Neural crest cell (in vitro differentiated cells): ENCODE measurements around the gene OLFML2A. TPM values are rescaled to one million over a fixed set of nuclear protein-coding genes. Genes with fewer than 3 reads are reported as not detected.
A peak's percentile ranks its signal among the peaks of the same experiment; 100 is the strongest.

Source experiments
- DNase-seq: peaks from one replicate; pipeline ENCODE4 v3.0.0; 2021; ENCODE audit warnings: low read depth, mixed read lengths, low spot score
- H3K27ac Mint-ChIP-seq: one replicate; pipeline ENCODE4 v1.8.0; 2021; ENCODE audit warnings: mild to moderate bottlenecking, mixed read lengths; ENCODE audit not compliant: unreplicated experiment
- H3K27me3 Mint-ChIP-seq: 2 replicates; pipeline ENCODE4 v1.8.0; 2021; ENCODE audit warnings: low read depth, mild to moderate bottlenecking, mixed read lengths
- H3K36me3 Mint-ChIP-seq: 2 replicates; pipeline ENCODE4 v1.8.0; 2021; ENCODE audit warnings: low read depth, mild to moderate bottlenecking, mixed read lengths
- H3K4me1 Mint-ChIP-seq: 2 replicates; pipeline ENCODE4 v1.8.0; 2021; ENCODE audit warnings: mixed read lengths
- H3K4me3 Mint-ChIP-seq: one replicate; pipeline ENCODE4 v1.8.0; 2021; ENCODE audit warnings: mild to moderate bottlenecking, mixed read lengths
- H3K9me3 Mint-ChIP-seq: 2 replicates; pipeline ENCODE4 v1.8.0; 2021; ENCODE audit warnings: mixed read lengths
- CTCF ChIP-seq: fragments of 200-600 bp; sonication (generic); conservative IDR thresholded peaks from 2 replicates; pipeline ENCODE4 v1.5.0; 2021; ENCODE audit warnings: antibody characterized with exemption, mild to moderate bottlenecking
- total RNA-seq: library from RNA; stranded (reverse); gene quantifications from 2 replicates; pipeline ENCODE4 v1.2.1, GENCODE V29; 2021

Gene OLFML2A
- total RNA-seq, 1 donor from 2014 or later = 0.14 TPM

GRCh38 chr9:124783830-124784229, 6.9 kb downstream of the OLFML2A start:
- no peak for TF ChIP-seq CTCF
- no peaks in the 10 kb centered on the region for H3K36me3 Mint-ChIP-seq
- H3K9me3 Mint-ChIP-seq = no peaks in the 10 kb centered on the region
- H3K4me1 Mint-ChIP-seq = peaks cover 10% of the 10 kb centered on the region
- peaks cover 10% of the 10 kb centered on the region for H3K27me3 Mint-ChIP-seq
- no peak overlapping the region for H3K27ac Mint-ChIP-seq
- no peak overlapping the region for H3K4me3 Mint-ChIP-seq
- DNase-seq = no peak

- Mint-ChIP-seq H3K27ac (peak overlapping the region; percentile 28), H3K36me3 (no peaks in the 10 kb centered on the region), H3K4me3 (no peak overlapping the region), H3K4me1 (peaks cover 4% of the 10 kb centered on the region), H3K9me3 (no peaks in the 10 kb centered on the region), H3K27me3 (peaks cover 4% of the 10 kb centered on the region)
- DNase-seq = no peak
- TF ChIP-seq CTCF = no peak
Measured at GRCh38 chr9:124784509-124784908, 7.6 kb downstream of the OLFML2A start.

GRCh38 chr9:124786881-124787573, 10.1 kb downstream of the OLFML2A start:
- Mint-ChIP-seq H3K9me3 (no peaks in the 10 kb centered on the region), H3K36me3 (no peaks in the 10 kb centered on the region), H3K4me1 (no peaks in the 10 kb centered on the region), H3K27me3 (no peaks in the 10 kb centered on the region), H3K27ac (no peak overlapping the region), H3K4me3 (no peak overlapping the region)
- no peak for TF ChIP-seq CTCF
- DNase-seq = no peak

GRCh38 chr9:124788542-124789217, 11.7 kb downstream of the OLFML2A start:
- DNase-seq = no peak
- Mint-ChIP-seq H3K36me3 (no peaks in the 10 kb centered on the region), H3K4me1 (no peaks in the 10 kb centered on the region), H3K27ac (no peak overlapping the region), H3K9me3 (no peaks in the 10 kb centered on the region), H3K27me3 (no peaks in the 10 kb centered on the region), H3K4me3 (no peak overlapping the region)
- no peak for TF ChIP-seq CTCF

- no peaks in the 10 kb centered on the region for H3K36me3 Mint-ChIP-seq
- H3K27me3 Mint-ChIP-seq = no peaks in the 10 kb centered on the region
- no peak for DNase-seq
- no peaks in the 10 kb centered on the region for H3K4me1 Mint-ChIP-seq
- no peak overlapping the region for H3K27ac Mint-ChIP-seq
- TF ChIP-seq CTCF = no peak
- H3K4me3 Mint-ChIP-seq = no peak overlapping the region
- H3K9me3 Mint-ChIP-seq = no peaks in the 10 kb centered on the region
Measured at GRCh38 chr9:124789531-124789930, 12.6 kb downstream of the OLFML2A start.
